HG03025 (cell line): ENCODE measurements around the gene MEG3.

ENCODE experiments used
- ATAC-seq: cut with Tn5 transposase; IDR thresholded peaks from one replicate; pipeline ENCODE4 v1.9.1; 2021; ENCODE audit warnings: mild to moderate bottlenecking, moderate library complexity; ENCODE audit not compliant: unreplicated experiment, low FRiP score

Gene MEG3

DNA sequence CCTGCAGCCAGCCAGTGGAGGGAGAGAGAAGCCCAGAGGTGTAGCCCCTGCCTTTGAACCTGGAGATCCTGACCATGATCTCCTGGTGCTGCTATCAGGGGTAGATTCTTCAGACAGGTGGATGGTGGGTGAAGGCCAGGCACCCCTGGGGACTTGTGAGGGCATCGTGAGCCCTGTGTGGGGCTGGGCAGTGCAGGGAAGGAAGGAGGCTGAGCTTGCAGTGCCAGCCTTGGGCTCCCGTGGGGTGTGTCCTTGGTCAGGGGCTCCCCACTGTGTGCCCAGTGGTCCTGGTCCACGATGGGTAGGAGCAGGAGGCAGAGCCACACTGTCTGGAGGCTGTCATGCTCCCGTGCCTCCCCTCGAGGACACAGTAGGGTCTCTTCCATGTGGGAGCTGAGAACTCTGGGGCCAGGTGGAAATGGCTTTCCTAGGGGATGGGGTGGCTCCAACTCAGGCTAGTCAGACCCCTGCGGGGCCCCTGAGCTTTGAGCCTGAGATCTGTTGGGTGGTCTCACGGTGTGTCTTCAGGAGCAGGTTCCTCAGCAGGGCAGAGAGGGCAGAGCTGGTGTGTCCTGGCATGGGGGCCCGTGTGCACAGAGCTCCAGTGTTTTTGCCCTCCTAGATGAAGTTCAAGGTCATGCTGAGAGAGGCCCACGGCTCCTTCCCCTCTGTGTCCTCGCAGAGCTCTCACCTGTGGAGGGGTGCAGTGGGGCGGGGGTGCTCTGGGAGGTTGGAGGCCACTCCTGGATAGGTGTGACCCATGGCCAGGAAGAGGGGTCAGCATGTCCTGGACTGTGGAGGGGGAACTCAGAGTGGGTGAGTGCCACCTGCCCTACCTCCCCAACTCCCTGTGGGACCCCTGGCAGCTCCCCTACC lies 52.6 kb downstream of the MEG3 start:
- ATAC-seq, result no peak

DNA sequence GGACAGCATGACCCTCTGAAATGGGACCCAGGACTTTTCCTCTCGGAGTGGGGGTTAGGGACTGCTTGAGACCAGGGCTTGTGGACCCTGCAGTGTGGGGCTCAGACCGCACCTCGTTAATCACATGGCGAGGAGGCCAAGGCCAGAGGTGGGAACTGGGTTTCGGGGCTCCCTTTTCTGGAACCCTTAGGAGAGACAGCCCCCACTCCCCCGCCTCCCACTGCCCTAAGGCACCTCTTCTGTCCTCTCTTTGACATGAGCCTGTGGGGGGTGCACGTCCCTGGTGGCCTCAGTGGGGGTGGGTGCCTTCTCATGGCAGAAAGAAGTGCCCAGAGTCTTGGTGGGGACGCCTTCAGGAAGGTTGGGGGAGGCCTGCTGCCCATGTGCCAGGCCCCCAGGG lies 53.3 kb downstream of the MEG3 start:
- no peak for ATAC-seq

DNA sequence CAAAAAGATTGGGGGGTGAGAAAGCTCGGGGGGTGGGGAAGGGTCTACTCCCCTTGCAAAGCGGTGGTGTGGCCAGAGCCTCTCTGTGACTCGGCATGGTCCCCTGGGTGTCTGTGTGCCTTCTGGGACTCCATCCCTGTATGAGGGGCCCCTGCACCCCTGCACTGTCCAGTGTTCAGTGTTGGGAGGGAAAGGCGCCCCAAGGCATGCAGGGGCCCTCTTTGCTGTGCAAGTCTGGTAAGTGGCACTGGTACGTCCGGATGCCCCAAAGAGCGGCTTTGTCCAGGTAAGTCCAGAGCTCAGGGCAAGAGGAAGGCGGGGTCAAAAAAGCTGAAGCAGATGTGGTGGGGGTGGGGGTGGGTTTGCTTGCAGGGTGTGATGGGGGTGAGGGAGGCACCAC lies 53.9 kb downstream of the MEG3 start:
- ATAC-seq, result no peak

DNA sequence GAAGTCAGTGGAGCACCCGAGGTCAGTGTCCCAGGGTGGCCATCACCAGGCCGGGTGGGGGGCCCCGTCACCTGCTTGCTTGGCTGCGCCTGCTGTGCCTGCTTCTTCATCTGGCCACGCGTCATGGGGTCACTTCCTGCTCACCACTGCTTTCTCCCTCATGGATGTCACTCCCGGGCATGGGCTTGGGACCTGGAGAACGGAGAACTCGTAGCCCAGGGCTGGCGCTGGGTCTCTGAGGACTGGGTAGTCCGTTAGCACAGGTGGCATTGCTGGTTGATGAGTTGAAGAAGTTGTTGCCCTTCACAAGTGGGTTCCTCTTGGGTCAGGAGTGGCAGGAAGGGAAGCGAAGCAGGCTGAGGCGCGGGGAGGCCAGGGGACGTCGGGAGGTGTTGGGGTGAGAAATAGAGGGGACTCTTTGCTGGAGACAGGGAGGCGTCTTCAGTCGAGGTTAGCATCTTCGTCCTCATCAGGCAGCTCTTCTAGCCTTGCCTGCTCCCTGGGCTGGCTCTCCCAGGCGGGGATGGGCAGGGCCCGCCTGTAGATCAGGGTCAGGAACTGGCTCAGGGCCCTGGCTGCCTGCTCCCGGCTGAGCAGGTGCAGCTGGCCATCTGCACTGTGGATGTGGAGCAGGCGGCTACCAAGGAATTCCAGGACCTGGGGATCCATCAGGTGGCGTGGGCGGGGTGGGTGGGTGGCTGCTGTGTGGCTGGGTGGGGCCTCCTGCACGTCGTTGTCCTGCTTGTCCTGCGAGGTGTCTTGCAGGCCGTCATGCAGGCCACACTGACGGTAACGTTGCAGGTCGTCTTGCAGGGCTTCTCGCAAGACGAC lies 54.6 kb downstream of the MEG3 start:
- ATAC-seq, result no peak

DNA sequence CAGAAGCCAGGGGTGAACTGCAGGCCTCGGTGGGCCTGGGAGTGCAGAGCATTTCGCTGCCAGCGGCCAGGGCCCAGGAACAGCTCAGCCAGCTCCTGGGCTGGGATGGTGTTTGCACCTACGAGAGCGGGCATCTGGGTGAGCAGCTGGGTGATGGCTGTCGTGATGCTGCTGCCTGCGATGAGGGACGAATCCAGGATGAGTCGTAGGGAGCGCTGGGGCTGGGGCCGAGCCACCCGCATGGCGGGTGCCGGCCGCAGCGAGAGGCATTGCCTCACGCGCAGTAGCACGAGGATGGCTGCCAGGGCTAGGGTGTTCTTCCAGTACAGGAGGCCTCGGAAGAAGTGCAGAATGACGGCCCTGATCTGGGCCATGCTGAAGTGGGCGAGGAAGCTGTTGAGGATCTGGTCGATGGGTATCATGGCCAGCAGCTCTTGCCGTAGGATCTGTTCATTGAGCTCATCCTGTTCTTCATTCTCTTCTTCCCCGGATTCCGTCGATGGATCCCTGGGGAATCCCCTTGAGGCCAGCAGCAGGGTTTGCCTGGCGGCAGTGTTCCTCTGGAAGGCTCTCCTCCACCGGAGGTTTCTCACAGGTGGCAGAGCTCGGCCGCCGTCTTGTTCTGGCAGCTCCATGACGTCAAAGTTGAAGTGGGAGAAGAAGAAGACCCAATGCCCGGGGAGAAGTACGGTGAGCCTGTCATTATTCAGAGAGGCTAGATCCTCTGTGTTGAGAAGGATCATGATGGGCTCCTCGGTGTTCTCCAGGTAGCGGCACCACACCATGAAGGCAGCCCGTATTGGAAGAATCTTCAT lies 55.5 kb downstream of the MEG3 start:
- ATAC-seq, result no peak

DNA sequence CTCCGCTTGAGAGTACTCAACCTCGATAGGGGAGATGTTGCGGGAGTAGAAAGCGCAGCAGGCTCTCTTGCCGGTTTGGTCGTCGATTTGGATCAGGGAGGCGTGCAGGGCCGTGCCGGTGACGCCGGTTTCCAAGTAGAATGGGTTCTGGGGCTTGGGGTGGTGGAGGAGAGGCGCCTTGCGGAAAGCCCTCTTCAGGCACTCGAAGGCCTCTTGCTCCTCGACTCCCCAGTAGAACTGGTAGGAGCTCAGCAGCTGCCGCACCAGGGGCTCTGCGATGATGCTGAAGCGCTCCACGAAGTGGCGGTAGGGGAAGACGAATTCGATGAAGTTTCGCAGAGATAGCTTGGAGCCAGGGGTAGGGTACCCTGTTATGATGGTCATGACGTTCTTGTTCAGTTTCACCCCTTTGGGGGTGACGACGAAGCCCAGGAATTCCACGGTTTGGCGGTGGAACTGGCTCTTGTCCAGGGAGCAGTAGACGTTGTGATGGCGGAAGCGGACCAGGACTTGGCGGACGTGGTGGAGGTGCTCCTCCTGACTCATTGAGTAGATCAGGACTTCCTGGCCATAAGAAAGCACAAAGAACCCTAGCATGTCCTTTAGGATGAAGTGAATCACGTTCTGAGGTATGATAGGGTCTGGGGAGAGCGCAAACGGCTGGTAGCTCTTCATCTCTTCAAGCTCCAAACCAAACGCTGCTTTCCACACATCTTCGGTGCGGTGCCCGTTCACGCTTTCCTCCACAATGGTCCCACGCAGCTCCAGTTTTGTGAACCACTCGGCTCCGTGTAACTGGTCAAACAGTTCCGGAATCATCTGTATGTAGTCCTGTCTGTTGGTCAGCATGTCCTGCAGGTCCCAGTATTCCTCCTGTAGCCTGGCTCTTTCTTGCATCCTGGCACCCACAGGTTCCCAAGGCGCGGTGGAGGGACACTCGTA lies 56.4 kb downstream of the MEG3 start:
- no peak for ATAC-seq

DNA sequence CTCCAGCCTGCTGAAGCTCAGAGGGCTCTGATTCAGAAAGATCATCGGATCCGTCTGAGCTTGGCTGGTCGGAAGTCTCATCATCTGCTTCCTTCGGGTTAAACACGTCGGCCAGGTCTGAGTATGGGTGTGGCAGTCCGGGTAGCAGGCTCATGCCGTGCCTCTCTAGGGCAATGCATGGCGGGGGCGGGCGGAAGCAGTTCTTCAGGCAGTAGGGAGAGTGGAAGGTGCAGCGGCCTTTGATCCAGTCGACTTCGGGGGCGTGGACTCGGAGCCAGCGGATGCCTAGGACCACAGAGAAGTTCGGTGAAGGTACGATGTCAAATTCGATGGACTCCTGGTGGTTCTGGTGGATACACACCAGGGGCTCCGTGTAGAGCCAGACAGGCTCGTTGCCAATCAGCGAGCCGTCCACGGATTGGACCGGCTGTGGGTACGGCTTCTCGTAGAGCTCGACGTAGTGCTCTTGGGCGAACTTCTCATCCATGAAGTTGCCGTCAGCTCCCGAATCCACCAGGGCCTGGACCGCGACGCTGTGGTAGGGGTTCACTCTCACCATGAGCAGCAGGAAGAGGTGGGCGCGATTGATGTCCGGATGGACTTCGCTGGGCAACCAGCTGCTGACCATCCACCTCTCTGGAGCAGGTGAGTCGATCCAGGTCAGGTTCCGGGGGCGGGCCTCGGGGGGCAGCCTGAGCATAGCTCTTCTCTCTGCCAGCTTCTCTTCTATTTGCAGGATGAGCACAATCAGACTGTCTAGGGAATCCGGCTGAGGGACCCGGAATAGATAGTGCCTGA lies 57.3 kb downstream of the MEG3 start:
- no peak for ATAC-seq

DNA sequence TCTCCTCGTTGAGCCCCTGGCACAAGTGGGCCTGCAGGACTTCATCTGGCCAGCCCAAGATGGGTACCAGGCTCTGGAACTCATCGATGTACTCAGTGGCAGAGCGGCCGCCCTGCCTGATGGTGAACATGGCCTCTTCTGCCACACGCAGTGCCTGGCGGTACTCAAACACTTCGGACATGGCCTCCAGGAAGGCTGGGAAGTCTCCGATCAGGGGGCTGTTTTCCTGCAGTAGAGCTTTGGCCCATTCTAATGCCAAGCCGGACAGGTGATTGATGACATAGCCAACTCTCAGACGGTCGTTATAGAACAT lies 57.8 kb downstream of the MEG3 start:
- no peak for ATAC-seq

DNA sequence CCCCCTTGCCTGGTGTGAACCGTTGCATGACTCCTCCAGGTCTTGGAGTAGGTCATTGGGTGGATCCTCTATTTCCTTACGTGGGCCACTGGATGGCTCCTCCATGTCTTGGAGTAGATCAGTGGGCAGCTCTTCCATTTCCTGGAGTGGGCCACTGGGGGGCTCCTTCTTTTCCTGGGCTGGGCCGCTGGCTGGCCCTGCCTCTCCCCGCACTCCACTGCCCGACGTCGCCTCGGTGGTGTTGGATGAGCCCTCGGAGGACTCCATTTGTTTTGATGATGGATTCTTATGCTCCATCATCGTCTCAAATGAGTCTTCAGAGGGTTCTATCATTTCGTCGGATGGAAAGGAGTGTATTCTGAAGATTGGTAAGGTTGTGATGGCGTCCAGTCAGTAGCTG lies 58.5 kb downstream of the MEG3 start:
- ATAC-seq, result no peak

DNA sequence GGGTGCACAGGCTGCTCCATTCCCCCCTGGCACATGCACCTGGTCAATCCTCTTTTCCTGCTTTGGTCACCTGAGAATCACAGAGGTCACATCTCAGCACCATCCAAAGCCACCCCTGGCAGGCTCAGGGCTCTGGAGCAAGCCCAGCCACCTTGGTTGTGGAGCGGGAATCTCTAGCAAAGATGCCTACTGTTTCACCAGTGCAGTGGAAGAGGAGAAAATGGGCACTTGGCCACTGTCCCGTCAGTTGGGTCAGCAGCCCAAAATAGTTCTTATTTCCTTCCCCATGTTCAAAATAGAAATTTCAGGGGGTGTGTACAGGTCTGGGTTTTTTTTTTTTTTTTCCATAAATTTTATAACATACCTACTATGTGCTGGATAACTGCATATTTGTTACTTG lies 59.3 kb downstream of the MEG3 start:
- no peak for ATAC-seq

DNA sequence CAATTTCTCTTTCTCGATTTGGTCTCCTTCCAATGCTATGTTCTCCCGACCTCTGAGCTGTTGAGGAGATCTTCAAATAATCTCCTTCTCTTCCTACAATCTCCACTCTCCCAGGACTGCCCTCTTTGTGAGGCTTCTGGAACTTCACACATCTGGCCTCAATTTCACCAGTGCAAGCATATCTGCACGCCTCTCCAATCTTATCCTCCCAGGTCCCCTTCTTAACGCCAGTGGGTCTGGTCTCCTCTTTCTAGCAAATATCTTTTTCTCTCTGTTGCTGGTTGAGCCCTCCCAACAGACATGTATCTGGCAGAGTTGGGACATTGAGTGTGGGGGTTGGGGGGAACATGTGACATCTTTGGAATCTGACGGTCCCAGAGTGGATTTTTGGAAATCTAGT lies 59.7 kb downstream of the MEG3 start:
- no peak for ATAC-seq

DNA sequence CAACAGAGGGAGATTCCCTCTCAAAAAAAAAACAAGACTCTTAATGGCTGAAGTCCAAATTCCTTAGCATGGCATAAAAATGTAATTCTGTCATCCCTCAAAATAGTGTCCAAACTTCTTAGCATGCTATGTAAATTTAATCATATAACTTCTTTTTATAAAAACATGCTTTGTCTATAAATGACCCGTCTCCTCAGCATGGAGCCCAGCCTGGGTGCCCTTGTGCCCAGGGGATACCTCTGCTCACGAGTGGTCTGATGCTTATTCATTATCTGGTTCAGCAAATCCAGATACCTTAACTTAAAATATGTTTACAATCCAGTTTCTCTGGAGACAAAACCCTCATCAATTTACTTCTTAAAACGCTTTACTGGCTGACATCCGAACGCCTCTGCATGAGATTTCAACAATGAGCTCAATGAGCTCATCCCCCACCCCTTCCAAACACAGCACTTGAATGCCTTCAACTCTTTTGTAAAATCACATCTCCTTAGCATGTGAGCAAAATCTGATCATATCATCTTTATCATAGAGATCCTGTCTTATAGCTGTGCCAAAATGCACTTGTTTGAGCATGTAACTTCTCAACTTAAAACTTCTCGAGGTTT lies 61.9 kb downstream of the MEG3 start:
- ATAC-seq, result no peak

DNA sequence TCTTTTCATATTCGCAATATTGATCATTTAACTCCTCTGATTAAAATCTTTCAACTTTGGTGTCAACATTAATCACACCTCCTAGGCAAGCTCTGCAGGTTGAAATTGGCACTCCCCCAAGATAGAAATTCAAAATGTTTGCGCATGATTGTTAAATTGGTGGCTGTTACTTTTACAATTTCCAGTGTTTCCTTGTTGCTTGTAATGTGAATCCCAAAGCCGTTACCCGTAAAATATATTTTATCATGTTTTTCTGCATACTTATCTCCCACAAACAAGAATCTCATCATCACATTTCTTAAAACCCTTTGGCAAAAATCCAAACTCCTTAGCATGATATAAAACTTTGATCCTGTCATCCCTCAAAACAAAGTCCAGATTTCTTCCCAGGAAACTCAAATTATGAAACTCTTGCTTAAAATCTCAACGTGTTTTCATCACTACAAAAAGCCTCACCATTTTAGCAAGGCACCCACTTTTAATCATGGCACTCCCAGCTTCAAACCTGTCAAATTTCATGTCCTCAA lies 62.9 kb downstream of the MEG3 start:
- no peak for ATAC-seq

DNA sequence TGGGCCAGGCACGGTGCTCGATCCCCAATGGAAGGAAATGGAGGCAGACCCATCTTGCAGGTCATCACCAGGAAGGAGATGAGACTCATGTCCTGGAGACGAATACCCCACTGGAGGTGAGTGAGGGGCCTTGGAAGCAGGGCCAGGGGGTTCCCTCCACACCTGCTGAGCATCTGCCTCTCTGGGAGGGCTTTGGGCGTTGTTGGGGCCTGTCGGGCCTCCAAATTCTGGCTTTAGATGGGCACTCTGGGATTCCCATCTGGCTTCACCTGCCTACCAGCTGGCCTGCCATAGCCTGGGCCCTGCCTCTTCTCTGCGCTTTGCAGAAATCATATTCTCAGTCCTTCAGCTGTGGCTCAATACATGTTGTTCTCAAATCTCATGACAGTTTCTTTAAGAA lies 63.7 kb downstream of the MEG3 start:
- ATAC-seq, result no peak

DNA sequence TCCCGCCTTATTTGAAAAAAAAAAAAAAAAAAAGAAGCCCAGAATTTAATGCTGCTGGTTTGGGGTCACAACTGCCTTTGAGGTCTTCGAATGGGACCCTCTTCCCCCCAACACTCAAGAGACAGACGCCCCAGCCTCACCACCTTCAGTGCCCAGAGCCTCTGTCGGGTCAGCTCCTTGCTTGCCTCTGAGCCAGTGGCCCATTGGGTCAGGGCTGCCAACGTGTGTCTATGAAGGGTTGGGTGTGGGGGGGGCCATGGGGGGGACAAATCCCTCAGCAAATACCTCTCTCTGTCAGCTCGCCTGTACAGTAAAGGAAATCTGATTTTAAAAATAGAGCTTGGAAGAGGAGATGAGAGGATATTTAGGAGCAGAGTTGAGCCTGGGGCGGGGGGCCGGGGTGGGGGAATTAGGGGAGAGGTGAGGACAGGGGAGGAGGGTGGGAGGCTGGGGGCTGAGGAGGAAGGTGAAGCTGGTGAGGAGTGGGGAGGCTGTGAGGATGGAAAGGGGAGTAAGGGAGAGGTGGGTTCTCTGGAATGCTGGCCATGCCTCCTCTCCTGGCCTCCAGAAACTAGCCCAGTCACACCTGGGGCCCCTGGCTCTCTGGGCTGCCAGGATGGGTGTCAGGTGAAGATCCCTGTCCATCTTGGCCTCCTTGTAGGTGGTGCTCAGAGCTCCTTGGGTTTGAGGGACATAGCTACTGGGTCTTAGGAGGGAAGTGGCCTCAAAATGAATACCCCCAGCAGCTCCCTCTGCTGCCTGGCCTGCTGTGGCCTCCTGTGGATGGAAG lies 64.3 kb downstream of the MEG3 start:
- ATAC-seq, result no peak

DNA sequence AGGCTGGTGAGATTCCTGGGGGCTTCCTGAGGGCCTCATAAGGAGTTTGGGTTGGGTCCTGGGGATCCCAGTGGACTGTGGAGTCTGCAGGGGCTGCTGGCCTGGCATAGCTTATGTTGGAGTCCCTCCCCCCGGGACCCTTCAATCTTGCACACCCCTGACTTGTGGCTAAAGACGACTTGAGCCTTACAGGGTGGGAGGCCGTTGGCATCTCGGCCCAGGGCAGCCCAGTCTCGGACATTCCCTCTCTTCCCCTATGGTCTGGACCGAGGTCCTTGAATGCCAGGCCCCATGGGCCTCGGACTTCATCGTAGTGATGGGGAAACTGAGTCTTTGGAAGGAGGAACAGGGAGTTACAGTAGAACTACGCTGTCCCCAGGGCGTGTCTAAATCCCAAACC lies 65.1 kb downstream of the MEG3 start:
- ATAC-seq, result no peak

DNA sequence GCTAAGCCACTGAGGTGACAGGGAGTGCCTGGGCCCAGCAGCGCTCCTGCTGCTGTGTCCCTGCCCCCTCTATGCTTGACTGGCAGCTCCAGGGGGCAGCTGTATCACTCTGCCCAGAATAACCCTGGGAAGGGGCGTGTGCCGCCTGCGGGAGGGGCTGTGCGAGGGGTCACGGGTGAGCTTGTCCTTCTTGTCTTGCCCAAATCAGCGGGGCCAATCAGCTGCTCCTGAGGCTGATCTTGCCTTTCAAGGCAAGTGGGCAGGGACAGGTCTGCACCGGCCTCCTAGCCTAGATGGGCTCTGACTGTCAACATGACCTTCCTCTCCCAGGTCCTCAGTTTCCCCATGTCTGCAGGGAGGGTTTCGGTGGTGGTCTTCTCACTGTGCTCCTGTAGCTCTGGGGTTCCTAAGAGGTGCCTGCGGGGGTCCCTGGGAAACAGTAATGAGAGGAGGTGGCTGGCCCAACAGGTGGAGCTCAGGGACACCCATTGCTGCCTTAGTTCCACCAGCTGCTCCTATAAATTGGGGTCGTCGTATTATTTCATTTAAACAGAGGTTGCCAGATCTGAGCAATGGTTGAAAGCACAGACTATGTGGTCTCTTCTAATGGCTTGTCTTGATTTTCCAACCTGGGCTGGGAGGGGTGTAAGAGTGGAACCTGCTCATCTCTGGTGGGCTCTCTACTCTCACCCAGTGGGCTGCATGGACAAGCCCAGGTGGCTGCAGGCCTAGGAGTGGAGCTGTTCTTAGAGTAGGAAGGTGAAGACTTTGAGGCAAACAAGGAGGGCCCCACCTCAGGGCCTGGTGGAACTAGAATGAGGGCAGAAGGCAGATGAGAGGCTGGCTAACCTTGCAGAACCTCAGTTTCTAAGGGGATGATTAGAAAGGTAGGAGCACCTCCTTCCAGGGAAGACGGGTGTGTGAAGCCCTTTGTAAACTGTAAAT lies 65.9 kb downstream of the MEG3 start:
- no peak for ATAC-seq
